Lower leg skin (tissue), 4 donors: Measurements from ENCODE around the gene NIBAN1. TPM values are rescaled to one million over a fixed set of nuclear protein-coding genes. Genes with fewer than 3 reads are reported as not detected.

Experiments used
- DNase-seq, 2 donors: peaks; one replicate each; pipeline ENCODE4 v3.0.0-alpha.2; 2019; ENCODE audit warnings: low spot score in 2 of 2
- H3K4me3 ChIP-seq: fragments of 200-600 bp; sonication (generic); 2 replicates; pipeline ENCODE4 v1.5.1; 2017; ENCODE audit warnings: mild to moderate bottlenecking, low read depth; ENCODE audit not compliant: poor library complexity, severe bottlenecking
- CTCF ChIP-seq, 3 donors: fragments of 450-650 bp; IDR thresholded peaks; one replicate each; pipeline ENCODE4 v1.5.1; 2016; ENCODE audit warnings: antibody characterized with exemption in 3 of 3, mild to moderate bottlenecking in 3 of 3, moderate library complexity in 2 of 3
- POLR2A ChIP-seq, 2 donors: fragments of 450-650 bp; IDR thresholded peaks; one replicate each; pipeline ENCODE4 v1.6.1; 2016 to 2017; ENCODE audit warnings: antibody characterized with exemption in 2 of 2, mild to moderate bottlenecking in 1 of 2, moderate library complexity in 1 of 2
- WGBS, 2 donors: methylation state at CpG; one replicate each; pipeline ENCODE4 v1.1.5; 2018; 5-methylcytosine and 5-hydroxymethylcytosine counted together
- intact Hi-C: fragments of 100-400 bp; cut with DNase I; formaldehyde crosslinking; loops from one replicate; pipeline ENCODE4 v1.15.0; 2023; ENCODE audit warnings: low total_unique reads
- total RNA-seq, 4 donors: library from RNA; depleted of rRNA; stranded (reverse); fragments of >200 nt; gene quantifications; one replicate each; pipeline ENCODE4 v1.1.0, GENCODE V29; 2016

The NIBAN1 gene
- total RNA-seq, 4 donors from 2014 or later, result 8.2 to 27.9 (median 13.6) TPM

- H3K4me3 ChIP-seq, result no peak overlapping the region
- 97 to 100% methylated on average over 2 of the region's 2 CpGs for WGBS, 2 donors
- DNase-seq, result no peak
- intact Hi-C loops, result no loop called here
- TF ChIP-seq POLR2A (IDR thresholded peaks at IDR 0.05), result no peak
- TF ChIP-seq CTCF (IDR thresholded peaks at IDR 0.05), result no peak
Measured at GRCh38 chr1:184928394-184928793, 45.9 kb downstream of the NIBAN1 start.

Other genes starting within 250 kb of the NIBAN1 start
- gene EDEM3, start 219.7 kb downstream of the NIBAN1 start, total RNA-seq, result 10 to 100 TPM; 15.1 to 26.5 (median 18.2) TPM
- 10 to 100 TPM in 3 of 4 donors, 1 to 10 TPM in 1; 9.2 to 23.4 (median 15.0) TPM for gene RNF2, start 71.0 kb upstream of the NIBAN1 start, total RNA-seq
- 10 to 100 TPM in 3 of 4 donors, 1 to 10 TPM in 1; 9.9 to 18.2 (median 11.9) TPM for gene TRMT1L, start 182.4 kb upstream of the NIBAN1 start, total RNA-seq
- gene SWT1, start 182.7 kb upstream of the NIBAN1 start, total RNA-seq, result 1 to 10 TPM; 3.9 to 6.3 (median 4.5) TPM